GM19193 (cell line): Measurements from ENCODE around the gene CYTH2.

ENCODE experiments used
- POLR2A ChIP-seq: IDR thresholded peaks from 4 replicates; pipeline ENCODE4 v1.6.1; 2011; ENCODE audit not compliant: insufficient read depth, insufficient read length; ENCODE audit errors: extremely low read depth

Gene CYTH2

GRCh38 chr19:48509467-48510194 lies 40.5 kb downstream of the CYTH2 start:
- TF ChIP-seq POLR2A: no peak

DNA sequence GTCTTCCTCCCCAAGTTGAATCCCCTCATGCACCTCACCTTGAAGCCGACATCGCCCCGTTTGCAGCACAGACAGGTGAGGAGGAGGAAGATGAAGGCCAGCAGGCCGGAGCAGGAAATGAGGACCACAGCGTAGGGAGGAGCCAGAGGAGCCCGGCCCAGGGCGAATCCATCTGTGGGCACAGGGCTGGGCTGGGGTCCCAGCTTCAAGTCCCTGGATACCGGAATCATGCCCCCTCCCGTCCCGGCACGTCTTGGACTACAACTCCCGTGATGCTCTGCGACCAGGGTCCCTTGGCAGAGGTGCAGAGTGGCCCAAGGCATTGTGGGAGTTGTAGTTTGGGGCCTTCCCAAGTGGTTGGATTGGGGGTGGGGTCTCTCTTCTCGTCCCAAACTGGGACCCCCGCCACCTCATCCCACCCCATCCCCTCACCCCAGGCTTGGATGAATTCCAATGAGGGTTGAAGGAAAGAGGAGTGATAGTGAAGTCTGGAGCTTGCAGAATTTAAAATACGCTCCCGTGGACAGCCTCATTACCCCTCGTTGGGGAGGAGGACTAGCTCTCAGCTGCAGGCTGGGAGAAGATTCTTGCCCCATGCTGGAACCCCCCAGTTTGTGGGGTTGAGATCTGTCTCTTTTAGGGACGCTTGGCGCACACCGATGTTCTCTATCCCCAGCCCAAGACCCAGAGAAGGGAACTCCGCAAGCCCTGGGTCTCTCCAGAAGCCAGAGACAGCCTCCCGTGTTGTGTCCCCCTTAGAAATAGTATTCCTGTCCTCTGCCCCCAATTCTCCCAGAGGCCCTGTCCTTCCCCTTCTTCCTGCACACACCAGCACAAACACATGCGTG lies 41.5 kb downstream of the CYTH2 start:
- no peak for TF ChIP-seq POLR2A

DNA sequence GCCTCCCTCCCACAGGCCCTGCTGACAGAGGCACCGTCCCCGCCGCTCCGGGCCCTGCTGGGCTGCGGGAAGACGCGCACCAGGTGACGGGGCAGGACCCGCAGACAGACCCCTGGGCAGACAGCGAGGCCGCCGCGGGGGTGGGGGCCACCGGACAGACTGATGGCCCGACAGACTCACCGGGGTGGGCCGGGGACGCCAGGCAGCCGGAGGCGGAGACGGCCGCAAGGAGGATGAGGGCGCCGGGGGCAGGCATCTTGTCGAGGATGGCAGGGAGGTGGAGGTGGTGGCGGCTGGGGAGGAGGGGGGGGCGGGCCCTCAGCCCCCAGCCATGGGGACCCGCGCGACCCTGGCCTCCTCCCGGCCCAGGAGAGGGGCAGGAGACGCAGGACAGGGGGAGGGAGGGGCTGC lies 42.2 kb downstream of the CYTH2 start:
- TF ChIP-seq POLR2A: no peak

DNA sequence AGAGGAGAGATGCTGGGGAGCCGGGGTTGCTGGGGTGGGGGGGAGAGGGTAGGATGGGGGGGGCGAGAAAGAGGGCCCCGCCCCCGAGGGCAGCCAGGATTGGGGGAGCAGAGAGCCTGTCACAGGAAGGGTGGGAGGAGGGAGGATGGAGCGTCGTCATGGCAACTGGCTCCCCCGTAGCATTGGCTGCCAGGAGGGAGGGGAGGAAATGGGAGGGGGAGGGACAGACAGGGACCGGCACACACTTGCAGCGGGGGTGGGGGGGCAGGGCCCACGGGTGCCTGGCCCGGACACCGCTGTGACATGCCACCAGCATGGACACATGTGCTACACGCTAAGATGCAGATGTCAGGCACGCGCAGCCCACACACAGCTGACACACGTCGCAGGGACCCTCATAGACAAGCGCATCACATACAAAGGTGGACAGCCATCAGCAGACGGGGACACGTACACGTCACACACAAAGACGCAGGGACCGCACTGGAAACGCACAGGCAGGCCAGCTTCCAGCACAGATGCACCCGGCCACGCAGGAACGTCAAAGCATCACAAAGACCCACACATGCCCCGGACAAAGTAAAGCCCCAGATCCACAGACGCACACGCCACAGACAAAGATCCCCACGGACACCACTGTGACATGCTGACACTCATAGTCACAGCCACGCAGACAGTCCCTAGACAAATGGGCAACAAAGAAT lies 42.8 kb downstream of the CYTH2 start, which contains the start of gene LMTK3:
Gene LMTK3, minus strand, starts transcription at position 36 of the 704 bp plus-strand sequence. CDS start 259 bp downstream, outside the sequence.
- no peak for TF ChIP-seq POLR2A

GRCh38 chr19:48512504-48513288 lies 43.5 kb downstream of the CYTH2 start:
- no peak for TF ChIP-seq POLR2A

DNA sequence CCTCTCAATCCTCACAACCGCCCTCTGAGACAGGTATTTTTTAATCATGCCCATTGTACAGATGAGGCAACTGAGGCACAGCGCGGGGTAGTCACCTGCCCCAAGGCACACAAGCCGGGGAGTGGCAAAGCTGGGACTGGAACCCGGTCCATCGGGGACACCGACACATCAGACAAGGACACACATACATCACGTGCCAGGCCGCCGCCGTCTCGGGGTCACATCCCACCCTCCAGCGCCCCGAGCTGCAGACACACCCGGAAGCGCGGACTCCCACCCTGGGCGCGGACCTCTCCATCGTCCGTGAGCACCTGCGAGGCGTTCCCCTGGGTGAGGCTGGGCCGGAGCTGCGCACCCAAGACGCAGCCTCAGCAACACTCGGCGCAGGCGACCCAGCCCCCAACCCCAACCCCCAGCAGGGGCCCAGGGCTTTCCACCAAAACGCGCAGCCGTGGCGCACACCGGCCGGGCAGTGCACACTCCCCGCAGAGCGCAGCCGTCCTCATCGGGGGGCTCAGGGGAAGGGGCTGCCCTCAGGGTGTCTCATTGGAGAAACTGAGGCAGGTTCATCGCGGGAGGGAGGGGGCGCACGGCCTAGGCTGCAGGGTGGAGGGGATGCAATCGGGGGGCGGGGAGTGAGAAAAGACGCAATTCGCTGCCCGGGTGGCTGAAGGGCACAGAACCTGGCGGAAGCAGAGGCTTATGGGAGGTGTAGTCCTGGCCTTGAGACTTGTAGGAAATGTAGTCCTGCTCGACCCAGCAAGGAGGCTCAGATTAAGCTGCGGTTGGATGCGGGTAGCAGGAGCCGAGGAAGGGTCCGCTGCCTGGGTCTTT lies 44.3 kb downstream of the CYTH2 start:
- TF ChIP-seq POLR2A: no peak

GRCh38 chr19:48514123-48514458 lies 44.9 kb downstream of the CYTH2 start:
- no peak for TF ChIP-seq POLR2A

DNA sequence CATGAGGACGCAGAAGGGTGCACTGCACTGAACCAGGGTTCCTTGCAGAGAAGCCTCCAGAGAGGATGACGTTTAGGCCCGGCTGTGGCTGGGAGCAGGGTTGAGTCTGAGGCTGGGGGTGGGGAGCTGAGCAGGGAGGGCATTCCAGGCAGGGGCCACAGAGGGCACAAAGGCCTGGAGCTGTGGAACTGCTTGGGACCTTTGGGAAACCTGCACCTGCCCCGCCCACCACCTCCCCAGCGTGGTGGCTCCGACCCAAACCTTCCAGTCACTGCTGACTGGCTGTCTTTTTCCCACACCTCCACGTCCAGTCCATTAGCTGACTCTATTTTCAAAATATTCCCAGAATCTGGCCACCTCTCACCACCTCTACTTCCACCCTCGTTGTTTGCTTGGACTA lies 47.4 kb downstream of the CYTH2 start:
- no peak for TF ChIP-seq POLR2A

DNA sequence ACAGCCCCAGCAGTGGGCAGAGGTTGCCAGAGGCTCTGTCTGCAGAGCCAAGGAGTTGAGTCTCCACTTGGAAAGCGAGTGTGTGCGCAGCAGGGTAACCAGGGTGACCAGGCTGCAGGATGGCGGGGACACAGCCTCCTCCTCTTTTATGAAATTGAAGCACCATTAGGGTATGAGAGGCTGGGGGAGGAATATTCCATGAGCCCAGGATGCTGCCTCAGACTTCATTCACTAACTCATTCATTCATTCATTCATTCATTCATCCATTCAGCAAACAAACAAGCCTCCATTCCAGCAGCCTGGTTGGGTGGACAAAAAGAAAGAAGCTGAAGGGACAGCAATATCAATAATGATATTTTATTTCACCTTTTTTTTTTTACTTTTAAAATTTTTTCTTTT lies 49.0 kb downstream of the CYTH2 start:
- no peak for TF ChIP-seq POLR2A

DNA sequence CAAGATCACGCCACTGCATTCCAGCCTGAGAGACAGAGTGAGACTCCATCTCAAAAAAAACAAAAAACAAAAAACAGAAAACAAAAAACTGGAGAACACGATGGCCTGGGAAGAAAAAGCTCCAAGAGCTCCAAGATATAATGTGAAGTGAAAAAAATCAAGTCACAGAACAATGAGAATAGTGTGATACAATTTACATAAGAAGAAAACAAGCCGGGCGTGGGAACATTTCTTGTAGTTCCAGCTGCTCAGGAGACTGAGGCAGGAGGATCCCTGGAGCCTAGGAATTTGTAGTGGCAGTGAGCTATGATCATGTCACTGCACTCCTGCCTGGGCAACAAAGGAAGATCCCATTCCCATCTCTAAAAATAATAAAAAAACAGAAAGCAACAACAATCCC lies 51.0 kb downstream of the CYTH2 start:
- TF ChIP-seq POLR2A: no peak

- TF ChIP-seq POLR2A: no peak
Measured at GRCh38 chr19:48524221-48524620, 55.1 kb downstream of the CYTH2 start.

GRCh38 chr19:48524732-48525131 lies 55.6 kb downstream of the CYTH2 start:
- no peak for TF ChIP-seq POLR2A

- TF ChIP-seq POLR2A: no peak
Measured at GRCh38 chr19:48529156-48529555, 60.0 kb downstream of the CYTH2 start.
